ENCODE data around the gene UGT2B11. TPM values are rescaled to one million over a fixed set of nuclear protein-coding genes. Genes with fewer than 3 reads are reported as not detected.

The UGT2B11 gene
- total RNA-seq, 1 experiment from 2014 or later, result not detected

- RAD21 ChIA-PET (ENCODE audit: low non-redundant PET in 1 of 2, low total read pairs in 2 of 2, uncharacterized antibody in 2 of 2, unreplicated experiment in 2 of 2), result no interaction called here
- no peak for ATAC-seq
- Histone ChIP-seq H3K9me3 (ENCODE audit: control insufficient read depth in 1 of 2, insufficient read depth in 1 of 2, low read depth in 1 of 2, low read length in 2 of 2) (no peaks in the 10 kb centered on the region), H2AFZ (ENCODE audit: low read depth, low read length, poor library complexity, severe bottlenecking) (no peak overlapping the region), H3K27ac (ENCODE audit: low read depth, low read length) (no peak overlapping the region), H4K20me1 (ENCODE audit: insufficient read depth) (no peaks in the 10 kb centered on the region), H3K79me2 (ENCODE audit: insufficient read depth, low read length) (no peaks in the 10 kb centered on the region), H3K4me2 (ENCODE audit: low read length) (no peak overlapping the region), H3K27me3 (ENCODE audit: insufficient read depth, low read length) (no peaks in the 10 kb centered on the region), H3K9me2 (ENCODE audit: insufficient read depth) (no peaks in the 10 kb centered on the region), H3K36me3 (ENCODE audit: control insufficient read depth in 1 of 2, insufficient read depth in 2 of 2, low read length in 2 of 2) (no peaks in the 10 kb centered on the region), H3K4me1 (ENCODE audit: control insufficient read depth in 1 of 2, insufficient read depth in 2 of 2, low read length in 2 of 2) (no peaks in the 10 kb centered on the region), H3K4me3 (replicated peaks in 1 of 2; ENCODE audit: low read depth in 1 of 2, low read length in 2 of 2) (no peak overlapping the region), H3K9ac (ENCODE audit: low read length) (no peak overlapping the region)
- POLR2A ChIA-PET, result no interaction called here
- DNase-seq (ENCODE audit: low read depth, low spot score), result no peak
- CTCF ChIA-PET, result no interaction called here
- BruUV-seq (replicated peaks), result no TSS peak
- intact Hi-C loops (cut with micrococcal nuclease), result no loop called here
- TF ChIP-seq FOSL1 (IDR thresholded peaks at IDR 0.05; ENCODE audit: low read depth) (no peak), TCF7L2 (IDR thresholded peaks at IDR 0.05; ENCODE audit: borderline replicate concordance, extremely low read depth, insufficient read depth, insufficient read length) (no peak), CTCF (IDR thresholded peaks at IDR 0.05 in 2 of 3, conservative IDR thresholded peaks at IDR 0.05 in 1 of 3; ENCODE audit: borderline replicate concordance in 1 of 3, insufficient read depth in 1 of 3, low read depth in 2 of 3, low read length in 2 of 3) (no peak), ZNF274 (IDR thresholded peaks at IDR 0.05; ENCODE audit: low read depth, low read length) (no peak), POLR2AphosphoS5 (IDR thresholded peaks at IDR 0.05; ENCODE audit: low read depth, low read length) (no peak), ZBTB33 (IDR thresholded peaks at IDR 0.05; ENCODE audit: extremely low read depth, insufficient replicate concordance, low read length) (no peak), SRF (IDR thresholded peaks at IDR 0.05; ENCODE audit: low read depth) (no peak), CBX3 (IDR thresholded peaks at IDR 0.05; ENCODE audit: low read depth) (no peak), YY1 (IDR thresholded peaks at IDR 0.05; ENCODE audit: extremely low read depth, insufficient replicate concordance, low read depth, low read length) (no peak)
These were observed 60.5 kb downstream of the UGT2B11 start for GRCh38 chr4:69154021-69154420.

Other genes with a start within 250 kb of the UGT2B11 start
- gene UGT2B7, start 118.3 kb downstream of the UGT2B11 start, total RNA-seq (2021; ENCODE audit: unreplicated experiment), result not detected
- not detected for gene UGT2B28, start 65.7 kb upstream of the UGT2B11 start, total RNA-seq (2021; ENCODE audit: unreplicated experiment)